Measurements from ENCODE around the gene LRFN4. TPM values are rescaled to one million over a fixed set of nuclear protein-coding genes. Genes with fewer than 3 reads are reported as not detected.

The LRFN4 gene
- total and polyA plus RNA-seq, 2 of the 13 experiments (the other 11 are each of a cell fraction or from before 2014, with no cell fraction given) = 1.3 to 6.8 TPM

DNA sequence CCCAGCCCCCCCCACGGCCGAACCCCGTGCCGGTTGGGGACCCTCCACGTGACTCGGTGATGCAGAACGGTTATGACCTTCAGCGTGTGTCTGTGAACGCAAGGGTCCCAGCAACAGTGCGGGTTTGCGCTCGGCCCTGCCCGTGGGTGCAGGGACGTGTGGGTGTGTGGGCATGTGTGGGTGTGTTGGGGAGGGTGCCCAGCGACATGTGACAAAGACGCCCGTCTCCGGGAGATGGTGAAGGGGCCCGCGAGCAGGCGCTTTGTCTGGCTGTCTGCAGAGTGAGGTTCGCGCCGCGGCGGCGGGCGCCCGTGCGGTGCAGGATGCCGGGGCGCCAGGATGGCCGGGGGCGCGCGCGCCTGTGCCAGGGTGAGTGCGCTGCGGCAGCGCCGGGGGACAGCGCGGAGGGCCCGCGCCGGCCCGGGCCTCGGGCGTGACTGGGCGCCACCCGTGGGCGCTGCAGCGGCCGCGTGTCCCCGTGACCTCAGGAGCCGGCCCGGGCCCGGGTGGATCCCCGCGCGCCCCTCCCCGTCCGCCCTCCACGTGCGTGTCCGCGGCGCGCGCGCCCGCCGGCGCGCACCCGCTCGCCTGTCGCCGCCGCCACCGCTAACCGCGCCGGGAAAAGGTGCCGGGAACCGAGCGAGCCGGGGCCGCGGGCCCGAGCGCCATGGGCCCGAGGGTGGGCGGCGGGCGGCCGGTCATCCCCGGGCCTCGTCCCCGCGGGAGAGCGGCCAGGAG lies at the start of gene LRFN4 (continued):
- TF ChIP-seq, protein P1, sequence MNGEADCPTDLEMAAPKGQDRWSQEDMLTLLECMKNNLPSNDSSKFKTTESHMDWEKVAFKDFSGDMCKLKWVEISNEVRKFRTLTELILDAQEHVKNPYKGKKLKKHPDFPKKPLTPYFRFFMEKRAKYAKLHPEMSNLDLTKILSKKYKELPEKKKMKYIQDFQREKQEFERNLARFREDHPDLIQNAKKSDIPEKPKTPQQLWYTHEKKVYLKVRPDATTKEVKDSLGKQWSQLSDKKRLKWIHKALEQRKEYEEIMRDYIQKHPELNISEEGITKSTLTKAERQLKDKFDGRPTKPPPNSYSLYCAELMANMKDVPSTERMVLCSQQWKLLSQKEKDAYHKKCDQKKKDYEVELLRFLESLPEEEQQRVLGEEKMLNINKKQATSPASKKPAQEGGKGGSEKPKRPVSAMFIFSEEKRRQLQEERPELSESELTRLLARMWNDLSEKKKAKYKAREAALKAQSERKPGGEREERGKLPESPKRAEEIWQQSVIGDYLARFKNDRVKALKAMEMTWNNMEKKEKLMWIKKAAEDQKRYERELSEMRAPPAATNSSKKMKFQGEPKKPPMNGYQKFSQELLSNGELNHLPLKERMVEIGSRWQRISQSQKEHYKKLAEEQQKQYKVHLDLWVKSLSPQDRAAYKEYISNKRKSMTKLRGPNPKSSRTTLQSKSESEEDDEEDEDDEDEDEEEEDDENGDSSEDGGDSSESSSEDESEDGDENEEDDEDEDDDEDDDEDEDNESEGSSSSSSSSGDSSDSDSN (CRISPR knock-in tag; IDR thresholded peaks at IDR 0.05) = 0 out of 2 replicates have a peak, but pooled peaks have one; percentile 7
- TF ChIP-seq ZNF7 (CRISPR knock-in tag; IDR thresholded peaks at IDR 0.05) (no peak), ZNF724P (CRISPR knock-in tag; IDR thresholded peaks at IDR 0.05; ENCODE audit: borderline replicate concordance) (no peak), ZNF780A (CRISPR knock-in tag; IDR thresholded peaks at IDR 0.05) (no peak), ZNF121 (CRISPR knock-in tag; IDR thresholded peaks at IDR 0.05) (no peak), ISL2 (CRISPR knock-in tag; IDR thresholded peaks at IDR 0.05) (no peak), ZKSCAN8 (CRISPR knock-in tag; IDR thresholded peaks at IDR 0.05; ENCODE audit: borderline replicate concordance) (no peak), ZNF17 (CRISPR knock-in tag; IDR thresholded peaks at IDR 0.05) (no peak), HNRNPL (IDR thresholded peaks at IDR 0.05; ENCODE audit: low read depth, low read length) (peak; percentile 84), ZNF619 (CRISPR knock-in tag; IDR thresholded peaks at IDR 0.05) (no peak), NR3C1 (CRISPR knock-in tag; IDR thresholded peaks at IDR 0.05) (no peak), MTF1 (CRISPR knock-in tag; IDR thresholded peaks at IDR 0.05) (no peak), IKZF1 (IDR thresholded peaks at IDR 0.05) (no peak), CBX1 (IDR thresholded peaks at IDR 0.05; ENCODE audit: low read depth) (no peak), TAF1 (CRISPR knock-in tag; IDR thresholded peaks at IDR 0.05) (no peak), CAMTA2 (CRISPR knock-in tag; IDR thresholded peaks at IDR 0.05; ENCODE audit: borderline replicate concordance) (no peak), DMAP1 (CRISPR knock-in tag; IDR thresholded peaks at IDR 0.05) (peak; percentile 2; the same call in 1 of the 2 replicates), HNRNPLL (IDR thresholded peaks at IDR 0.05; ENCODE audit: low read depth, low read length, poor library complexity, severe bottlenecking) (peak; percentile 38), ZSCAN25 (CRISPR knock-in tag; IDR thresholded peaks at IDR 0.05) (no peak), ZNF740 (CRISPR knock-in tag; IDR thresholded peaks at IDR 0.05) (peak; percentile 90), SOX5 (CRISPR knock-in tag; IDR thresholded peaks at IDR 0.05; ENCODE audit: borderline replicate concordance) (no peak), ZNF766 (CRISPR knock-in tag; IDR thresholded peaks at IDR 0.05; ENCODE audit: borderline replicate concordance) (no peak)
- TF ChIP-seq, protein P2, sequence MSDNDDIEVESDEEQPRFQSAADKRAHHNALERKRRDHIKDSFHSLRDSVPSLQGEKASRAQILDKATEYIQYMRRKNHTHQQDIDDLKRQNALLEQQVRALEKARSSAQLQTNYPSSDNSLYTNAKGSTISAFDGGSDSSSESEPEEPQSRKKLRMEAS (IDR thresholded peaks at IDR 0.05) = peak; percentile 32; the same call in 1 of the 2 replicates
- TF ChIP-seq, protein P3, sequence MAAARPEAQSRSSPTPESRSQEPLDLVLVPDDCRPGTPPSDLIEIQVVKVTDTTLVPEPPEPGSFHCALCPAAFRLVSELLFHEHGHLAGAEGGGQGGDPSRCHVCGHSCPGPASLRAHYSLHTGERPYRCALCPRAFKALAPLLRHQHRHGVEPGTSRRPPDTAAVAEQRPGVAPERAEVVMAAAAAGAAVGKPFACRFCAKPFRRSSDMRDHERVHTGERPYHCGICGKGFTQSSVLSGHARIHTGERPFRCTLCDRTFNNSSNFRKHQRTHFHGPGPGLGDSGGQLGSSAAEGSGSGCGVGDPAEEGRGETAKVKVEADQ (CRISPR knock-in tag; IDR thresholded peaks at IDR 0.05; ENCODE audit: borderline replicate concordance) = no peak
- TF ChIP-seq, protein P4, sequence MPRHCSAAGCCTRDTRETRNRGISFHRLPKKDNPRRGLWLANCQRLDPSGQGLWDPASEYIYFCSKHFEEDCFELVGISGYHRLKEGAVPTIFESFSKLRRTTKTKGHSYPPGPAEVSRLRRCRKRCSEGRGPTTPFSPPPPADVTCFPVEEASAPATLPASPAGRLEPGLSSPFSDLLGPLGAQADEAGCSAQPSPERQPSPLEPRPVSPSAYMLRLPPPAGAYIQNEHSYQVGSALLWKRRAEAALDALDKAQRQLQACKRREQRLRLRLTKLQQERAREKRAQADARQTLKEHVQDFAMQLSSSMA (CRISPR knock-in tag; IDR thresholded peaks at IDR 0.05) = no peak
- TF ChIP-seq, protein P5, sequence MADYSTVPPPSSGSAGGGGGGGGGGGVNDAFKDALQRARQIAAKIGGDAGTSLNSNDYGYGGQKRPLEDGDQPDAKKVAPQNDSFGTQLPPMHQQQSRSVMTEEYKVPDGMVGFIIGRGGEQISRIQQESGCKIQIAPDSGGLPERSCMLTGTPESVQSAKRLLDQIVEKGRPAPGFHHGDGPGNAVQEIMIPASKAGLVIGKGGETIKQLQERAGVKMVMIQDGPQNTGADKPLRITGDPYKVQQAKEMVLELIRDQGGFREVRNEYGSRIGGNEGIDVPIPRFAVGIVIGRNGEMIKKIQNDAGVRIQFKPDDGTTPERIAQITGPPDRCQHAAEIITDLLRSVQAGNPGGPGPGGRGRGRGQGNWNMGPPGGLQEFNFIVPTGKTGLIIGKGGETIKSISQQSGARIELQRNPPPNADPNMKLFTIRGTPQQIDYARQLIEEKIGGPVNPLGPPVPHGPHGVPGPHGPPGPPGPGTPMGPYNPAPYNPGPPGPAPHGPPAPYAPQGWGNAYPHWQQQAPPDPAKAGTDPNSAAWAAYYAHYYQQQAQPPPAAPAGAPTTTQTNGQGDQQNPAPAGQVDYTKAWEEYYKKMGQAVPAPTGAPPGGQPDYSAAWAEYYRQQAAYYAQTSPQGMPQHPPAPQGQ (CRISPR knock-in tag; IDR thresholded peaks at IDR 0.05; ENCODE audit: borderline replicate concordance) = no peak
